A549 (cell line): ENCODE data around the gene TOX4. TPM values are rescaled to one million over a fixed set of nuclear protein-coding genes. Genes with fewer than 3 reads are reported as not detected.

Source experiments
- ATAC-seq, 2 experiments: fragments of 200-7000 bp in 1 of 2; fragments of >200 bp in 1 of 2; cut with Nextera tagmentation in 1 of 2; cut with Tn5 transposase in 1 of 2; 3 replicates each; pipeline versions ENCODE4 v1.8.0 to v1.9.1; 2018 to 2020; ENCODE audit warnings: mild to moderate bottlenecking in 1 of 2, moderate library complexity in 1 of 2
- CTCF ChIA-PET: fragments of 300-600 bp; sonication (Branson Sonifier 250); formaldehyde crosslinking; extraction: SDS; loops from one replicate; lab custom pipeline; 2021; ENCODE audit warnings: antibody characterized with exemption, inconsistent platforms; lab: Yijun Ruan, JAX
- POLR2A ChIA-PET: fragments of 350-600 bp; formaldehyde crosslinking; extraction: SDS; loops from one replicate; lab custom pipeline; 2021; ENCODE audit warnings: antibody characterized with exemption, inconsistent platforms; lab: Yijun Ruan, JAX
- DNase-seq, 2 experiments: peaks; one replicate each; pipeline versions ENCODE4 v3.0.0 to v3.0.0-alpha.2; 2011 to 2016; ENCODE audit warnings: low read depth in 1 of 2, low spot score in 1 of 2
- FAIRE-seq: peaks from 2 replicates; lab custom pipeline; 2011; peaks lifted over from hg19 to GRCh38; lab: Jason Lieb, UNC
- H3K27ac ChIP-seq, 2 experiments: fragments of >200 bp; sonication (Bioruptor Twin); formaldehyde crosslinking; 3 replicates each; pipeline ENCODE4 v1.5.1; 2016 to 2017
- H3K4me1 ChIP-seq: fragments of >200 bp; sonication (Bioruptor Twin); formaldehyde crosslinking; 3 replicates; pipeline ENCODE4 v1.6.1; 2016
- H3K4me2 ChIP-seq: fragments of >200 bp; sonication (Bioruptor Twin); formaldehyde crosslinking; 3 replicates; pipeline ENCODE4 v1.6.1; 2016
- H3K4me3 ChIP-seq: fragments of >200 bp; sonication (Bioruptor Twin); formaldehyde crosslinking; 3 replicates; pipeline ENCODE4 v1.5.1; 2016
- H3K9me3 ChIP-seq: fragments of >200 bp; sonication (Bioruptor Twin); formaldehyde crosslinking; 3 replicates; pipeline ENCODE4 v1.6.1; 2016
- BCL3 ChIP-seq: fragments of >200 bp; sonication (Bioruptor Twin); formaldehyde crosslinking; IDR thresholded peaks from 3 replicates; pipeline ENCODE4 v1.6.1; 2016
- CBX8 ChIP-seq: fragments of 200-600 bp; sonication (generic); IDR thresholded peaks from 2 replicates; pipeline ENCODE4 v1.6.1; 2016
- EHF ChIP-seq: fragments of 250-450 bp; sonication (Bioruptor Pico); IDR thresholded peaks from 2 replicates; pipeline ENCODE4 v1.5.0; 2020; ENCODE audit warnings: mild to moderate bottlenecking
- EP300 ChIP-seq, 2 experiments: fragments of >200 bp; sonication (Bioruptor Twin); formaldehyde crosslinking; IDR thresholded peaks; 2 replicates in 1 of 2; 3 replicates in 1 of 2; pipeline ENCODE4 v1.6.1; 2016 to 2017
- ESRRA ChIP-seq: fragments of 150-350 bp; IDR thresholded peaks from 2 replicates; pipeline ENCODE4 v1.6.1; 2014; ENCODE audit warnings: mild to moderate bottlenecking, low read length, borderline replicate concordance
- FOSB ChIP-seq: fragments of 250-450 bp; sonication (Bioruptor Pico); IDR thresholded peaks from 2 replicates; pipeline ENCODE4 v1.5.0; 2020; ENCODE audit warnings: mild to moderate bottlenecking, moderate library complexity
- FOSL2 ChIP-seq, 2 experiments: fragments of 450-650 bp in 1 of 2; fragments of >200 bp in 1 of 2; sonication (Bioruptor Twin) in 1 of 2; formaldehyde crosslinking; IDR thresholded peaks; 2 replicates each; pipeline versions ENCODE4 v1.5.0 to v1.6.1; 2016 to 2020; ENCODE audit warnings: mild to moderate bottlenecking in 1 of 2, moderate library complexity in 1 of 2
- FOXS1 ChIP-seq: fragments of 250-450 bp; sonication (Bioruptor Pico); IDR thresholded peaks from 2 replicates; pipeline ENCODE4 v1.5.0; 2020; ENCODE audit warnings: mild to moderate bottlenecking, moderate library complexity
- GATA3 ChIP-seq: IDR thresholded peaks from 2 replicates; pipeline ENCODE4 v1.6.1; 2012; ENCODE audit warnings: borderline replicate concordance
- HDAC2 ChIP-seq: fragments of 200-600 bp; sonication (generic); IDR thresholded peaks from 2 replicates; pipeline ENCODE4 v1.6.1; 2016
- HOXB5 ChIP-seq: fragments of 250-450 bp; sonication (Bioruptor Pico); IDR thresholded peaks from 2 replicates; pipeline ENCODE4 v1.5.0; 2020; ENCODE audit warnings: mild to moderate bottlenecking, moderate library complexity
- MAFK ChIP-seq: fragments of 450-650 bp; IDR thresholded peaks from 2 replicates; pipeline ENCODE4 v1.6.1; 2014; ENCODE audit not compliant: partially characterized antibody
- MYC ChIP-seq: IDR thresholded peaks from 2 replicates; pipeline ENCODE4 v1.6.1; 2012; ENCODE audit warnings: mild to moderate bottlenecking, inconsistent platforms, low read length, improper control_type of control experiment, borderline replicate concordance
- NPAS2 ChIP-seq: fragments of 250-450 bp; sonication (Bioruptor Pico); IDR thresholded peaks from 2 replicates; pipeline ENCODE4 v1.8.0; 2022; ENCODE audit warnings: mild to moderate bottlenecking, moderate library complexity, borderline replicate concordance
- RAD21 ChIP-seq, 2 experiments: fragments of >200 bp in 1 of 2; sonication (Bioruptor Twin) in 1 of 2; formaldehyde crosslinking in 1 of 2; IDR thresholded peaks in 1 of 2; conservative IDR thresholded peaks in 1 of 2; 2 replicates in 1 of 2; 3 replicates in 1 of 2; pipeline ENCODE4 v1.6.1; 2012 to 2018; ENCODE audit warnings: inconsistent platforms in 1 of 2
- RARB ChIP-seq: fragments of 250-450 bp; sonication (Bioruptor Pico); IDR thresholded peaks from 2 replicates; pipeline ENCODE4 v1.8.0; 2021; ENCODE audit warnings: mild to moderate bottlenecking, moderate library complexity
- SREBF2 ChIP-seq: fragments of 450-650 bp; IDR thresholded peaks from 2 replicates; pipeline ENCODE4 v1.6.1; 2014; ENCODE audit warnings: mild to moderate bottlenecking, moderate library complexity
- TFCP2L1 ChIP-seq: fragments of 250-450 bp; sonication (Bioruptor Pico); IDR thresholded peaks from 2 replicates; pipeline ENCODE4 v1.5.0; 2021; ENCODE audit warnings: mild to moderate bottlenecking
- TP53 ChIP-seq: fragments of 250-450 bp; sonication (Bioruptor Pico); IDR thresholded peaks from 2 replicates; pipeline ENCODE4 v1.5.0; 2021; ENCODE audit warnings: mild to moderate bottlenecking, moderate library complexity
- ZC3H11A ChIP-seq: fragments of 450-650 bp; IDR thresholded peaks from 2 replicates; pipeline ENCODE4 v1.6.1; 2014; ENCODE audit warnings: antibody characterized with exemption, mild to moderate bottlenecking
- WGBS: methylation state at CpG from one replicate; pipeline ENCODE4 v1.1.6; 2017; ENCODE audit errors: missing lambda C conversion rate; 5-methylcytosine and 5-hydroxymethylcytosine counted together
- polyA plus RNA-seq, 4 experiments: library from polyadenylated mRNA; depleted of rRNA in 3 of 4; stranded (reverse); fragments of >200 nt; fragmentation: RNase III in 1 of 4; extraction: RNeasy Plus Mini Kit Qiagen cat#74134 plus additional on column Dnase treatment in 1 of 4; gene quantifications; 2 replicates in 3 of 4; 3 replicates in 1 of 4; pipeline ENCODE4 v1.2.3, GENCODE V29; 2011 to 2017
- TF ChIP-seq, protein P1 (sequence below): fragments of >200 bp; sonication (Bioruptor Twin); formaldehyde crosslinking; IDR thresholded peaks from 2 replicates; pipeline ENCODE4 v1.6.1; 2016
- TF ChIP-seq, protein P2 (sequence below): IDR thresholded peaks from 2 replicates; pipeline ENCODE4 v1.6.1; 2012; ENCODE audit warnings: low read depth, borderline replicate concordance

TOX4 gene
- polyA plus RNA-seq, 2 of the 4 experiments (the other 2 are of a cell fraction): 48.3 to 76.4 TPM

- FAIRE-seq: no peak
- ChIA-PET POLR2A (interaction anchor here (1.0 kb wide), 1 partner anchor 13 kb away, joined by 4 read pairs; the partner anchor contains the start of gene SALL2), CTCF (interaction anchor here (1.2 to 2.1 kb wide), 2 partner anchors 17 to 41 kb away, joined by 5 to 7 read pairs; no protein-coding TSS in a partner anchor)
- no peak for ATAC-seq
- Histone ChIP-seq H3K4me2 (no peak overlapping the region), H3K4me1 (no peaks in the 10 kb centered on the region), H3K4me3 (no peak overlapping the region), H3K9me3 (no peaks in the 10 kb centered on the region), H3K27ac (no peak overlapping the region)
- WGBS: 32% methylated on average over 3 of the region's 3 CpGs
- DNase-seq: no peak
- TF ChIP-seq RAD21 (conservative IDR thresholded peaks at IDR 0.05 in 1 of 2, IDR thresholded peaks at IDR 0.05 in 1 of 2) (no peak), MYC (no peak), ESRRA (no peak), CBX8 (no peak), FOSL2 (IDR thresholded peaks at IDR 0.05) (no peak), FOSL2 (CRISPR knock-in tag; IDR thresholded peaks at IDR 0.05) (no peak), RARB (CRISPR knock-in tag) (no peak), FOXS1 (CRISPR knock-in tag) (no peak), HOXB5 (no peak), TP53 (CRISPR knock-in tag) (no peak)
- TF ChIP-seq, protein P1, sequence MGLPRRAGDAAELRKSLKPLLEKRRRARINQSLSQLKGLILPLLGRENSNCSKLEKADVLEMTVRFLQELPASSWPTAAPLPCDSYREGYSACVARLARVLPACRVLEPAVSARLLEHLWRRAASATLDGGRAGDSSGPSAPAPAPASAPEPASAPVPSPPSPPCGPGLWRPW: no peak
Measured at GRCh38 chr14:21539189-21539940, 62.4 kb downstream of the TOX4 start.

DNA sequence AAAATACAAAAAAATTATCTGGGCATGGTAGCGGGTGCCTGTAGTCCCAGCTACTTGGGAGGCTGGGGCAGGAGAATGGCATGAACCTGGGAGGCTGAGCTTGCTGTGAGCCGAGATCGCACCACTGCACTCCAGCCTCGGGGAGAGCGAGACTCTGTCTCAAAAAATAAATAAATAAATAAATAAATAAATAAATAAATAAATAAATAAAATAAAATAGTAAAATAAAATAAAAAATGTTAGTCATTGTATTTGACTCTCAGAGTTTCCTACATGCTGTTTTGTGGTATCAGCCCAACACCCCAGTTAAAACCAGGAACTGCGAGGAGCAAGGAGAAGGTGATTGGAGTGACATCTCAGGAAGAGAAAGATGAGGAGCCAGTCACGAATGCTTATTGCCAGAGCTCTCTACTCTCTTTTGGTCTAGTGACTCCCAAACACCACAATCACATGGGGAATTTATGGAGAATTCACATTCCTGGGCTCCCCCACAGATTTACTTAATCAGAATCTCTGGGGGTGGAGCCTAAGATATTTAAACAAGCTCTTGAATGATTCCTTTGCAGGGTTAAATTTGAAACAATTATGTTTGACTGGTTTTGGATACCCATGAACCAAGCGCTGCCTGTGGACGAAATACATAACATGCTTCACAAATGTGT is 64.5 kb downstream of the TOX4 start:
- no peak for FAIRE-seq
- H3K9me3 ChIP-seq: no peaks in the 10 kb centered on the region

GRCh38 chr14:21543521-21543960 is 66.5 kb downstream of the TOX4 start:
- no peak for ATAC-seq
- Histone ChIP-seq H3K4me2 (no peak overlapping the region), H3K9me3 (no peaks in the 10 kb centered on the region), H3K4me3 (no peak overlapping the region), H3K4me1 (no peaks in the 10 kb centered on the region), H3K27ac (no peak overlapping the region)
- TF ChIP-seq, protein P2, sequence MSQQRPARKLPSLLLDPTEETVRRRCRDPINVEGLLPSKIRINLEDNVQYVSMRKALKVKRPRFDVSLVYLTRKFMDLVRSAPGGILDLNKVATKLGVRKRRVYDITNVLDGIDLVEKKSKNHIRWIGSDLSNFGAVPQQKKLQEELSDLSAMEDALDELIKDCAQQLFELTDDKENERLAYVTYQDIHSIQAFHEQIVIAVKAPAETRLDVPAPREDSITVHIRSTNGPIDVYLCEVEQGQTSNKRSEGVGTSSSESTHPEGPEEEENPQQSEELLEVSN: no peak
- TF ChIP-seq HDAC2 (no peak), TFCP2L1 (CRISPR knock-in tag) (no peak), NPAS2 (CRISPR knock-in tag) (no peak), MAFK (no peak), FOSB (CRISPR knock-in tag) (no peak), EP300 (IDR thresholded peaks at IDR 0.05) (no peak), HOXB5 (no peak), SREBF2 (no peak), GATA3 (no peak), BCL3 (no peak), EHF (no peak)
- ChIA-PET POLR2A (no interaction called here), CTCF (interaction anchor here (1.0 kb wide), 1 partner anchor 15 kb away, joined by 4 read pairs; no protein-coding TSS in a partner anchor)
- no peak for FAIRE-seq
- no peak for DNase-seq
- WGBS: 61% methylated on average over 7 of the region's 7 CpGs

More for the DNA sequence above, 64.5 kb downstream of the TOX4 start:
- CTCF ChIA-PET: interaction anchor here (0.7 to 1.9 kb wide), 3 partner anchors 40 to 318 kb away, joined by 3 to 7 read pairs (median 5); no protein-coding TSS in a partner anchor
- WGBS: 83% methylated on average over 9 of the region's 9 CpGs
- no peak for ATAC-seq
- no peak overlapping the region for H3K4me2 ChIP-seq
- DNase-seq: no peak
- H3K27ac ChIP-seq: no peak overlapping the region
- no peak overlapping the region for H3K4me3 ChIP-seq
- TF ChIP-seq FOXS1 (CRISPR knock-in tag) (no peak), ZC3H11A (peak; percentile 63)
- no peaks in the 10 kb centered on the region for H3K4me1 ChIP-seq
- POLR2A ChIA-PET: no interaction called here
